B cell (primary cell): ENCODE data around the gene FAM120A. TPM values are rescaled to one million over a fixed set of nuclear protein-coding genes. Genes with fewer than 3 reads are reported as not detected.
A peak's percentile ranks its signal among the peaks of the same experiment; 100 is the strongest.

Experiments used
- ATAC-seq: fragments of 200-7000 bp; cut with Tn5 transposase; one replicate; pipeline ENCODE4 v1.10.0; 2021; ENCODE audit warnings: low read depth, mild to moderate bottlenecking, moderate number of reproducible peaks, moderate library complexity
- CTCF ChIA-PET: fragments of 350-600 bp; sonication (Branson Sonifier 250); formaldehyde crosslinking; loops from one replicate; lab custom pipeline; 2021; ENCODE audit warnings: antibody characterized with exemption, inconsistent platforms; lab: Charles Lee
- POLR2A ChIA-PET: fragments of 350-600 bp; sonication (Branson Sonifier 250); formaldehyde crosslinking; loops from one replicate; lab custom pipeline; 2021; ENCODE audit warnings: antibody characterized with exemption; lab: Charles Lee
- DNase-seq: peaks from one replicate; pipeline ENCODE4 v3.0.0; 2013
- H2AFZ ChIP-seq: 2 replicates; pipeline ENCODE4 v1.6.1; 2012; ENCODE audit warnings: mild to moderate bottlenecking, low read depth, low read length; ENCODE audit not compliant: insufficient read depth, poor library complexity, severe bottlenecking
- H3K27ac ChIP-seq, 2 donors: 1 replicate in 1 of 2; 2 replicates in 1 of 2; pipeline ENCODE4 v1.5.1; 2012 to 2013; ENCODE audit warnings: low read length in 2 of 2, mild to moderate bottlenecking in 2 of 2, moderate library complexity in 1 of 2
- H3K27me3 ChIP-seq, 4 experiments: fragments of 200-600 bp in 1 of 4; sonication (generic) in 1 of 4; replicated peaks in 1 of 4; 1 replicate in 2 of 4; 2 replicates in 2 of 4; pipeline versions ENCODE4 v1.6.1 to v1.7.0; 2013 to 2016; ENCODE audit warnings: low read length in 3 of 4, mild to moderate bottlenecking in 2 of 4, mixed read lengths in 1 of 4, moderate library complexity in 1 of 4; ENCODE audit not compliant: insufficient read depth in 4 of 4, control insufficient read depth in 3 of 4; ENCODE audit errors: control extremely low read depth in 1 of 4
- H3K36me3 ChIP-seq, 2 experiments: replicated peaks in 1 of 2; 1 replicate in 1 of 2; 2 replicates in 1 of 2; pipeline versions ENCODE4 v1.6.1 to v1.7.1; 2013; ENCODE audit warnings: low read length in 1 of 2; ENCODE audit not compliant: insufficient read depth in 2 of 2, control insufficient read depth in 1 of 2; ENCODE audit errors: control extremely low read depth in 1 of 2, extremely low read depth in 1 of 2
- H3K4me1 ChIP-seq, 2 donors: fragments of 200-600 bp in 1 of 2; sonication (generic) in 1 of 2; 1 replicate in 1 of 2; 2 replicates in 1 of 2; pipeline versions ENCODE4 v1.5.1 to v1.6.1; 2013 to 2017; ENCODE audit warnings: low read length in 2 of 2; ENCODE audit not compliant: control insufficient read depth in 2 of 2, insufficient read depth in 2 of 2
- H3K4me2 ChIP-seq: replicated peaks from 2 replicates; pipeline ENCODE3; 2012; ENCODE audit warnings: mild to moderate bottlenecking, low read depth, low read length; ENCODE audit not compliant: poor library complexity, severe bottlenecking
- H3K4me3 ChIP-seq, 5 experiments: fragments of 200-600 bp in 1 of 5; sonication (generic) in 1 of 5; 1 replicate in 3 of 5; 2 replicates in 2 of 5; pipeline versions ENCODE4 v1.5.1 to v1.7.0; 2011 to 2016; ENCODE audit warnings: low read length in 4 of 5, mild to moderate bottlenecking in 4 of 5, low read depth in 2 of 5, control low read depth in 1 of 5, moderate library complexity in 1 of 5; ENCODE audit not compliant: insufficient read depth in 1 of 5; ENCODE audit errors: control extremely low read depth in 1 of 5, extremely low read depth in 1 of 5
- H3K79me2 ChIP-seq: fragments of 200-600 bp; sonication (generic); one replicate; pipeline ENCODE4 v1.6.0; 2016; ENCODE audit warnings: low read length; ENCODE audit not compliant: control insufficient read depth, insufficient read depth
- H3K9ac ChIP-seq: fragments of 200-600 bp; sonication (generic); 2 replicates; pipeline ENCODE4 v1.6.1; 2017; ENCODE audit warnings: mild to moderate bottlenecking, low read length, moderate library complexity
- H3K9me3 ChIP-seq, 3 donors: one replicate each; pipeline versions ENCODE4 v1.6.1 to v1.7.1; 2013; ENCODE audit warnings: low read length in 2 of 3; ENCODE audit not compliant: control insufficient read depth in 2 of 3, insufficient read depth in 1 of 3; ENCODE audit errors: control extremely low read depth in 1 of 3
- H4K20me1 ChIP-seq: 2 replicates; pipeline ENCODE4 v1.6.0; 2012; ENCODE audit warnings: mild to moderate bottlenecking, low read length; ENCODE audit not compliant: insufficient read depth, control insufficient read depth, poor library complexity, severe bottlenecking
- H3K27ac Mint-ChIP-seq: one replicate; pipeline ENCODE4 v1.8.0; 2021; ENCODE audit warnings: mixed read lengths
- H3K27me3 Mint-ChIP-seq: one replicate; pipeline ENCODE4 v1.8.0; 2021; ENCODE audit warnings: mixed read lengths
- H3K4me1 Mint-ChIP-seq: one replicate; pipeline ENCODE4 v1.8.0; 2021; ENCODE audit warnings: mixed read lengths
- H3K4me3 Mint-ChIP-seq: one replicate; pipeline ENCODE4 v1.8.0; 2021; ENCODE audit warnings: mixed read lengths
- H3K9me3 Mint-ChIP-seq: one replicate; pipeline ENCODE4 v1.8.0; 2022; ENCODE audit warnings: mixed read lengths; ENCODE audit not compliant: insufficient read depth
- EZH2 ChIP-seq: IDR thresholded peaks from 2 replicates; pipeline ENCODE4 v1.6.1; 2012; ENCODE audit warnings: borderline replicate concordance, low read depth, mild to moderate bottlenecking, moderate library complexity, low read length; ENCODE audit not compliant: insufficient read depth, poor library complexity, severe bottlenecking
- WGBS: methylation state at CpG from one replicate; pipeline ENCODE4 v1.1.5; 2013; ENCODE audit warnings: missing lambda C conversion rate; ENCODE audit not compliant: insufficient coverage; 5-methylcytosine and 5-hydroxymethylcytosine counted together
- intact Hi-C: fragments of 100-400 bp; cut with micrococcal nuclease; formaldehyde crosslinking; loops from one replicate; pipeline ENCODE4 v1.10.0; 2022
- polyA plus RNA-seq: library from polyadenylated mRNA; depleted of rRNA; stranded (reverse); fragments of >200 nt; gene quantifications from 2 replicates; pipeline ENCODE4 v1.2.3, GENCODE V29; 2012
- total RNA-seq, 2 donors: library from RNA; stranded (reverse); fragments of 120-200 nt in 1 of 2; gene quantifications; 1 replicate in 1 of 2; 2 replicates in 1 of 2; pipeline versions ENCODE4 v1.2.3 to v1.2.4, GENCODE V29; 2013 to 2022
- TF ChIP-seq, protein P1 (sequence below): fragments of 200-600 bp; IDR thresholded peaks from one replicate; pipeline ENCODE4 v1.8.0; 2022; ENCODE audit warnings: antibody characterized with exemption, mild to moderate bottlenecking

The FAM120A gene
- total and polyA plus RNA-seq, 2 donors (not counting 1 experiment from before 2014, with no cell fraction given) = 48.4 to 105 TPM

DNA sequence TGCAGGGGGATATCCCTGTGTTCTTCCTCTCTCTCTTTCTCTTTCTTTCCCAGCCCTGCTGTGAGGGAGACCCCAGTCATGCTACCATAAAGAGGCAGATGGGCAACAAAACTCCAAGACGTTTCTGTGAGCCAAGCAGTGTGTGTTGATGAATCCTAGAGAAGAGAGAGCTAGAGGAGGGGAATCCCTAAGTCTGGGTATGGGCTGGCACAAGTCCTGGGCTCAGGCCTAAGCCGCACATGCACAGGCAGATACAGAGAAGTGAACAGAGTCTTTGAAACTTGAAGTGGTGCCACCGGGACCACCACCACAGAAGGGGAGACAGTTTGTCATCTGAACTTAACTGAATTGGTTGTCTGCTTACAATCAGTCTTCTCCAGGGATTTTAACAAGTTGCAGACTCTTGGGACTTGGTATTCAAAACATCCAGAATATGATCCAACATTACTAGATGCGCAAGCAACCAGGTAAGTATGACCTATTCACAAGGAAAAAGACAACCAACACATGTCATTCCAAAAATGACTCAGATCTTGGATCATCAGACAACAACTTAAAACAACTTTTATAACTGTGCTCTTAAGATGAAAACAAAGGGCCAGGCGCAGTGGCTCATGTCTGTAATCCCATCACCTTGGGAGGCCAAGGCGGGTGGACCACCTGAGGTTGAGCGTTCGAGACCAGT lies 10.4 kb upstream of the FAM120A start:
- Mint-ChIP-seq H3K4me3 (no peak overlapping the region), H3K27ac (no peak overlapping the region), H3K27me3 (no peaks in the 10 kb centered on the region), H3K9me3 (no peaks in the 10 kb centered on the region), H3K4me1 (no peaks in the 10 kb centered on the region)
- CTCF ChIA-PET = no interaction called here
- Histone ChIP-seq H3K36me3 (peaks cover 2 to 10% of the 10 kb centered on the region in 2 experiments), H3K79me2 (no peaks in the 10 kb centered on the region), H2AFZ (no peak overlapping the region), H3K4me2 (no peak overlapping the region), H3K27me3 (no peaks in the 10 kb centered on the region), H3K27ac (no peak overlapping the region), H3K9me3 (no peaks in the 10 kb centered on the region), H4K20me1 (no peaks in the 10 kb centered on the region), H3K4me1 (no peaks in the 10 kb centered on the region), H3K4me3 (no peak overlapping the region), H3K9ac (no peak overlapping the region)
- POLR2A ChIA-PET = no interaction called here
- no peak for ATAC-seq
- 97% methylated on average over 8 of the region's 8 CpGs for WGBS
- TF ChIP-seq, protein P1, sequence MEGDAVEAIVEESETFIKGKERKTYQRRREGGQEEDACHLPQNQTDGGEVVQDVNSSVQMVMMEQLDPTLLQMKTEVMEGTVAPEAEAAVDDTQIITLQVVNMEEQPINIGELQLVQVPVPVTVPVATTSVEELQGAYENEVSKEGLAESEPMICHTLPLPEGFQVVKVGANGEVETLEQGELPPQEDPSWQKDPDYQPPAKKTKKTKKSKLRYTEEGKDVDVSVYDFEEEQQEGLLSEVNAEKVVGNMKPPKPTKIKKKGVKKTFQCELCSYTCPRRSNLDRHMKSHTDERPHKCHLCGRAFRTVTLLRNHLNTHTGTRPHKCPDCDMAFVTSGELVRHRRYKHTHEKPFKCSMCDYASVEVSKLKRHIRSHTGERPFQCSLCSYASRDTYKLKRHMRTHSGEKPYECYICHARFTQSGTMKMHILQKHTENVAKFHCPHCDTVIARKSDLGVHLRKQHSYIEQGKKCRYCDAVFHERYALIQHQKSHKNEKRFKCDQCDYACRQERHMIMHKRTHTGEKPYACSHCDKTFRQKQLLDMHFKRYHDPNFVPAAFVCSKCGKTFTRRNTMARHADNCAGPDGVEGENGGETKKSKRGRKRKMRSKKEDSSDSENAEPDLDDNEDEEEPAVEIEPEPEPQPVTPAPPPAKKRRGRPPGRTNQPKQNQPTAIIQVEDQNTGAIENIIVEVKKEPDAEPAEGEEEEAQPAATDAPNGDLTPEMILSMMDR = no peak
- TF ChIP-seq EZH2 = no peak
- intact Hi-C loops = no loop called here
- no peak for DNase-seq

GRCh38 chr9:93446073-93446472 lies 5.4 kb upstream of the FAM120A start:
- no peak overlapping the region for H3K4me2 ChIP-seq
- H2AFZ ChIP-seq = no peak overlapping the region
- ATAC-seq (no peak), DNase-seq (no peak)
- POLR2A ChIA-PET = no interaction called here
- no peaks in the 10 kb centered on the region for H4K20me1 ChIP-seq
- H3K27ac ChIP-seq = peak overlapping the region in 1 of 2 donors; percentile 11
- CTCF ChIA-PET = no interaction called here
- Mint-ChIP-seq H3K4me1 (peaks cover 14% of the 10 kb centered on the region), H3K9me3 (no peaks in the 10 kb centered on the region), H3K4me3 (no peak overlapping the region), H3K27ac (no peak overlapping the region), H3K27me3 (no peaks in the 10 kb centered on the region)
- no peaks in the 10 kb centered on the region for H3K27me3 ChIP-seq
- 88% methylated on average over 2 of the region's 3 CpGs for WGBS
- H3K9ac ChIP-seq = no peak overlapping the region
- H3K9me3 ChIP-seq = no peaks in the 10 kb centered on the region
- H3K4me3 ChIP-seq = no peak overlapping the region
- H3K79me2 ChIP-seq = peaks cover 17% of the 10 kb centered on the region
- TF ChIP-seq, protein P1 = no peak
- no peak for TF ChIP-seq EZH2
- peaks cover 9 to 28% of the 10 kb centered on the region in 2 experiments for H3K36me3 ChIP-seq
- peaks cover 7 to 9% of the 10 kb centered on the region in 2 donors for H3K4me1 ChIP-seq
- intact Hi-C loops = no loop called here
